Fibroblast of lung (primary cell): ENCODE data around the gene NCAPD2.

Experiments
- EZH2 ChIP-seq: IDR thresholded peaks from 2 replicates; pipeline ENCODE4 v1.5.1; 2012; ENCODE audit warnings: low read length, control low read depth, mild to moderate bottlenecking; ENCODE audit errors: missing control alignments
- TF ChIP-seq, protein P1 (sequence below), 2 donors: IDR thresholded peaks in 1 of 2; conservative IDR thresholded peaks in 1 of 2; 1 replicate in 1 of 2; 2 replicates in 1 of 2; pipeline ENCODE4 v1.5.1; 2011 to 2012; ENCODE audit warnings: low read length in 2 of 2, control low read depth in 1 of 2, inconsistent platforms in 1 of 2, low read depth in 1 of 2, mild to moderate bottlenecking in 1 of 2

DNA sequence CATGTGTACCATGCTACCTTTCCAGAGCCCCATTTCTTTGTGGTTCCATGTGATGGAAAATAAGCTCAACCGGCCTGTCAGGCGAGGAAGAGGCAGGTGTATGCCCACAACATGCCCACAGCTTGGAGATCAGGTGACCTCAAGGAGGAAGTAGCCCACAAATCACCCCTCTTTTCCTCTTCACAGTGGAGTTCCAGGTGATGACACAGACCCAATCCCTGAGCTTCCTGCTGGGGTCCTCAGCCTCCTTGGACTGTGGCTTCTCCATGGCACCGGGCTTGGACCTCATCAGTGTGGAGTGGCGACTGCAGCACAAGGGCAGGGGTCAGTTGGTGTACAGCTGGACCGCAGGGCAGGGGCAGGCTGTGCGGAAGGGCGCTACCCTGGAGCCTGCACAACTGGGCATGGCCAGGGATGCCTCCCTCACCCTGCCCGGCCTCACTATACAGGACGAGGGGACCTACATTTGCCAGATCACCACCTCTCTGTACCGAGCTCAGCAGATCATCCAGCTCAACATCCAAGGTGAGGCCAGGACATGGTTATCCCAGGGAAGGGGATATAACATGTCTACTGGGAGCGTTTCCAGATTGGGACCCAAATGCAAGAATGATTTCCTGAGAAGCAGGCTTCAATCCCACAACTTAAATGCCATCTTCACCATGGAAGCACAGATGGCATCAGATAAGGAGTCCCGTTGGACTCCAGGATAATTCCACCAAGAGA lies 36.5 kb upstream of the NCAPD2 start:
- TF ChIP-seq, protein P1, sequence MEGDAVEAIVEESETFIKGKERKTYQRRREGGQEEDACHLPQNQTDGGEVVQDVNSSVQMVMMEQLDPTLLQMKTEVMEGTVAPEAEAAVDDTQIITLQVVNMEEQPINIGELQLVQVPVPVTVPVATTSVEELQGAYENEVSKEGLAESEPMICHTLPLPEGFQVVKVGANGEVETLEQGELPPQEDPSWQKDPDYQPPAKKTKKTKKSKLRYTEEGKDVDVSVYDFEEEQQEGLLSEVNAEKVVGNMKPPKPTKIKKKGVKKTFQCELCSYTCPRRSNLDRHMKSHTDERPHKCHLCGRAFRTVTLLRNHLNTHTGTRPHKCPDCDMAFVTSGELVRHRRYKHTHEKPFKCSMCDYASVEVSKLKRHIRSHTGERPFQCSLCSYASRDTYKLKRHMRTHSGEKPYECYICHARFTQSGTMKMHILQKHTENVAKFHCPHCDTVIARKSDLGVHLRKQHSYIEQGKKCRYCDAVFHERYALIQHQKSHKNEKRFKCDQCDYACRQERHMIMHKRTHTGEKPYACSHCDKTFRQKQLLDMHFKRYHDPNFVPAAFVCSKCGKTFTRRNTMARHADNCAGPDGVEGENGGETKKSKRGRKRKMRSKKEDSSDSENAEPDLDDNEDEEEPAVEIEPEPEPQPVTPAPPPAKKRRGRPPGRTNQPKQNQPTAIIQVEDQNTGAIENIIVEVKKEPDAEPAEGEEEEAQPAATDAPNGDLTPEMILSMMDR (conservative IDR thresholded peaks at IDR 0.05 in 1 of 2, IDR thresholded peaks at IDR 0.05 in 1 of 2; ENCODE audit: low read depth in 1 of 2, low read length in 2 of 2), result no peak
- TF ChIP-seq EZH2, result no peak
